HepG2 (cell line): ENCODE measurements around the gene PDE4D.
"Not testable (repeated sequence)": the region's sequence is repeated elsewhere in the genome, so short reads cannot be mapped to it uniquely, and the experiment has no call there.

Source experiments
- FOXA3 ChIP-seq: IDR thresholded peaks from 2 replicates; pipeline ENCODE4 v1.6.1; 2016; ENCODE audit warnings: missing genetic modification reagents, missing compliant biosample characterization
- MAFF ChIP-seq: IDR thresholded peaks from 2 replicates; pipeline ENCODE4 v1.6.1; 2011; ENCODE audit warnings: low read depth, low read length, improper control_type of control experiment
- PHF8 ChIP-seq: sonication (generic); formaldehyde crosslinking; IDR thresholded peaks from 2 replicates; pipeline ENCODE4 v1.5.0; 2020; ENCODE audit warnings: missing genetic modification reagents
- SALL2 ChIP-seq: sonication (generic); formaldehyde crosslinking; IDR thresholded peaks from 2 replicates; pipeline ENCODE4 v1.8.1; 2023; ENCODE audit warnings: mild to moderate bottlenecking, missing genetic modification reagents, inconsistent platforms
- SMC3 ChIP-seq: IDR thresholded peaks from 2 replicates; pipeline ENCODE4 v1.6.1; 2011; ENCODE audit warnings: low read length, improper control_type of control experiment
- YY1 ChIP-seq: IDR thresholded peaks from 2 replicates; pipeline ENCODE4 v1.6.1; 2011; ENCODE audit warnings: low read length, low read depth, moderate library complexity, mild to moderate bottlenecking; ENCODE audit not compliant: insufficient read depth, insufficient replicate concordance
- ZNF768 ChIP-seq: sonication (generic); formaldehyde crosslinking; IDR thresholded peaks from 2 replicates; pipeline ENCODE4 v1.4.0; 2020; ENCODE audit warnings: missing genetic modification reagents
- TF ChIP-seq, protein P1 (sequence below): sonication (generic); formaldehyde crosslinking; IDR thresholded peaks from 2 replicates; pipeline ENCODE4 v1.4.0; 2020; ENCODE audit warnings: missing genetic modification reagents
- TF ChIP-seq, protein P2 (sequence below): fragments of 450-650 bp; IDR thresholded peaks from 2 replicates; pipeline ENCODE4 v1.6.1; 2017
- TF ChIP-seq, protein P3 (sequence below), 2 experiments: IDR thresholded peaks; 2 replicates each; pipeline ENCODE4 v1.6.1; 2011 to 2012; ENCODE audit warnings: low read length in 2 of 2, borderline replicate concordance in 1 of 2, low read depth in 1 of 2, mild to moderate bottlenecking in 1 of 2, moderate library complexity in 1 of 2
- TF ChIP-seq, protein P4 (sequence below): sonication (generic); formaldehyde crosslinking; IDR thresholded peaks from 2 replicates; pipeline ENCODE4 v1.4.0; 2020; ENCODE audit warnings: low read depth, missing genetic modification reagents
- TF ChIP-seq, protein P5 (sequence below): sonication (generic); formaldehyde crosslinking; IDR thresholded peaks from 2 replicates; pipeline ENCODE4 v1.4.0; 2020; ENCODE audit warnings: missing genetic modification reagents

DNA sequence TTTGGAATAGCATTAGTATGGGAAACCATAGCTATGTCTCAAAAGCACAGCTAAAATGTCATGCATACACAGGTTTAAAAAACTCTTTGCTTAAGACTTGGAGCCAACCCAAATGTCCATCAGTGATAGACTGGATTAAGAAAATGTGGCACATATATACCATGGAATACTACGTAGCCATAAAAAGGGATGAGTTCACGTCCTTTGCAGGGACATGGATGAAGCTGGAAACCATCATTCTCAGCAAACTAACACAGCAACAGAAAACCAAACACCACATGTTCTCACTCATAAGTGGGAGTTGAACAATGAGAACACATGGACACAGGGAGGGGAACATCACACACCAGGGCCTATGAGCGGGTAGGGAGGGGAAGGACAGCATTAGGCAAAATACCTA is 897.7 kb downstream of the PDE4D start:
- TF ChIP-seq PHF8 (CRISPR knock-in tag); SMC3; ZNF768 (CRISPR knock-in tag); MAFF; FOXA3; SALL2 (CRISPR knock-in tag); YY1: not testable (repeated sequence)
- TF ChIP-seq, protein P1, sequence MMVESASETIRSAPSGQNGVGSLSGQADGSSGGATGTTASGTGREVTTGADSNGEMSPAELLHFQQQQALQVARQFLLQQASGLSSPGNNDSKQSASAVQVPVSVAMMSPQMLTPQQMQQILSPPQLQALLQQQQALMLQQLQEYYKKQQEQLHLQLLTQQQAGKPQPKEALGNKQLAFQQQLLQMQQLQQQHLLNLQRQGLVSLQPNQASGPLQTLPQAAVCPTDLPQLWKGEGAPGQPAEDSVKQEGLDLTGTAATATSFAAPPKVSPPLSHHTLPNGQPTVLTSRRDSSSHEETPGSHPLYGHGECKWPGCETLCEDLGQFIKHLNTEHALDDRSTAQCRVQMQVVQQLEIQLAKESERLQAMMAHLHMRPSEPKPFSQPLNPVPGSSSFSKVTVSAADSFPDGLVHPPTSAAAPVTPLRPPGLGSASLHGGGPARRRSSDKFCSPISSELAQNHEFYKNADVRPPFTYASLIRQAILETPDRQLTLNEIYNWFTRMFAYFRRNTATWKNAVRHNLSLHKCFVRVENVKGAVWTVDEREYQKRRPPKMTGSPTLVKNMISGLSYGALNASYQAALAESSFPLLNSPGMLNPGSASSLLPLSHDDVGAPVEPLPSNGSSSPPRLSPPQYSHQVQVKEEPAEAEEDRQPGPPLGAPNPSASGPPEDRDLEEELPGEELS (CRISPR knock-in tag) = not testable (repeated sequence)
- TF ChIP-seq, protein P2, sequence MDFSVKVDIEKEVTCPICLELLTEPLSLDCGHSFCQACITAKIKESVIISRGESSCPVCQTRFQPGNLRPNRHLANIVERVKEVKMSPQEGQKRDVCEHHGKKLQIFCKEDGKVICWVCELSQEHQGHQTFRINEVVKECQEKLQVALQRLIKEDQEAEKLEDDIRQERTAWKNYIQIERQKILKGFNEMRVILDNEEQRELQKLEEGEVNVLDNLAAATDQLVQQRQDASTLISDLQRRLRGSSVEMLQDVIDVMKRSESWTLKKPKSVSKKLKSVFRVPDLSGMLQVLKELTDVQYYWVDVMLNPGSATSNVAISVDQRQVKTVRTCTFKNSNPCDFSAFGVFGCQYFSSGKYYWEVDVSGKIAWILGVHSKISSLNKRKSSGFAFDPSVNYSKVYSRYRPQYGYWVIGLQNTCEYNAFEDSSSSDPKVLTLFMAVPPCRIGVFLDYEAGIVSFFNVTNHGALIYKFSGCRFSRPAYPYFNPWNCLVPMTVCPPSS = not testable (repeated sequence)
- TF ChIP-seq, protein P3, sequence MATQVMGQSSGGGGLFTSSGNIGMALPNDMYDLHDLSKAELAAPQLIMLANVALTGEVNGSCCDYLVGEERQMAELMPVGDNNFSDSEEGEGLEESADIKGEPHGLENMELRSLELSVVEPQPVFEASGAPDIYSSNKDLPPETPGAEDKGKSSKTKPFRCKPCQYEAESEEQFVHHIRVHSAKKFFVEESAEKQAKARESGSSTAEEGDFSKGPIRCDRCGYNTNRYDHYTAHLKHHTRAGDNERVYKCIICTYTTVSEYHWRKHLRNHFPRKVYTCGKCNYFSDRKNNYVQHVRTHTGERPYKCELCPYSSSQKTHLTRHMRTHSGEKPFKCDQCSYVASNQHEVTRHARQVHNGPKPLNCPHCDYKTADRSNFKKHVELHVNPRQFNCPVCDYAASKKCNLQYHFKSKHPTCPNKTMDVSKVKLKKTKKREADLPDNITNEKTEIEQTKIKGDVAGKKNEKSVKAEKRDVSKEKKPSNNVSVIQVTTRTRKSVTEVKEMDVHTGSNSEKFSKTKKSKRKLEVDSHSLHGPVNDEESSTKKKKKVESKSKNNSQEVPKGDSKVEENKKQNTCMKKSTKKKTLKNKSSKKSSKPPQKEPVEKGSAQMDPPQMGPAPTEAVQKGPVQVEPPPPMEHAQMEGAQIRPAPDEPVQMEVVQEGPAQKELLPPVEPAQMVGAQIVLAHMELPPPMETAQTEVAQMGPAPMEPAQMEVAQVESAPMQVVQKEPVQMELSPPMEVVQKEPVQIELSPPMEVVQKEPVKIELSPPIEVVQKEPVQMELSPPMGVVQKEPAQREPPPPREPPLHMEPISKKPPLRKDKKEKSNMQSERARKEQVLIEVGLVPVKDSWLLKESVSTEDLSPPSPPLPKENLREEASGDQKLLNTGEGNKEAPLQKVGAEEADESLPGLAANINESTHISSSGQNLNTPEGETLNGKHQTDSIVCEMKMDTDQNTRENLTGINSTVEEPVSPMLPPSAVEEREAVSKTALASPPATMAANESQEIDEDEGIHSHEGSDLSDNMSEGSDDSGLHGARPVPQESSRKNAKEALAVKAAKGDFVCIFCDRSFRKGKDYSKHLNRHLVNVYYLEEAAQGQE (IDR thresholded peaks at IDR 0.05; ENCODE audit: borderline replicate concordance in 1 of 2, low read depth in 1 of 2, low read length in 2 of 2) = not testable (repeated sequence)
- TF ChIP-seq, protein P4, sequence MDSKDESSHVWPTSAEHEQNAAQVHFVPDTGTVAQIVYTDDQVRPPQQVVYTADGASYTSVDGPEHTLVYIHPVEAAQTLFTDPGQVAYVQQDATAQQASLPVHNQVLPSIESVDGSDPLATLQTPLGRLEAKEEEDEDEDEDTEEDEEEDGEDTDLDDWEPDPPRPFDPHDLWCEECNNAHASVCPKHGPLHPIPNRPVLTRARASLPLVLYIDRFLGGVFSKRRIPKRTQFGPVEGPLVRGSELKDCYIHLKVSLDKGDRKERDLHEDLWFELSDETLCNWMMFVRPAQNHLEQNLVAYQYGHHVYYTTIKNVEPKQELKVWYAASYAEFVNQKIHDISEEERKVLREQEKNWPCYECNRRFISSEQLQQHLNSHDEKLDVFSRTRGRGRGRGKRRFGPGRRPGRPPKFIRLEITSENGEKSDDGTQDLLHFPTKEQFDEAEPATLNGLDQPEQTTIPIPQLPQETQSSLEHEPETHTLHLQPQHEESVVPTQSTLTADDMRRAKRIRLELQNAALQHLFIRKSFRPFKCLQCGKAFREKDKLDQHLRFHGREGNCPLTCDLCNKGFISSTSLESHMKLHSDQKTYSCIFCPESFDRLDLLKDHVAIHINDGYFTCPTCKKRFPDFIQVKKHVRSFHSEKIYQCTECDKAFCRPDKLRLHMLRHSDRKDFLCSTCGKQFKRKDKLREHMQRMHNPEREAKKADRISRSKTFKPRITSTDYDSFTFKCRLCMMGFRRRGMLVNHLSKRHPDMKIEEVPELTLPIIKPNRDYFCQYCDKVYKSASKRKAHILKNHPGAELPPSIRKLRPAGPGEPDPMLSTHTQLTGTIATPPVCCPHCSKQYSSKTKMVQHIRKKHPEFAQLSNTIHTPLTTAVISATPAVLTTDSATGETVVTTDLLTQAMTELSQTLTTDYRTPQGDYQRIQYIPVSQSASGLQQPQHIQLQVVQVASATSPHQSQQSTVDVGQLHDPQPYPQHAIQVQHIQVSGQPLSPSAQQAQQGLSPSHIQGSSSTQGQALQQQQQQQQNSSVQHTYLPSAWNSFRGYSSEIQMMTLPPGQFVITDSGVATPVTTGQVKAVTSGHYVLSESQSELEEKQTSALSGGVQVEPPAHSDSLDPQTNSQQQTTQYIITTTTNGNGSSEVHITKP (CRISPR knock-in tag) = not testable (repeated sequence)
- TF ChIP-seq, protein P5, sequence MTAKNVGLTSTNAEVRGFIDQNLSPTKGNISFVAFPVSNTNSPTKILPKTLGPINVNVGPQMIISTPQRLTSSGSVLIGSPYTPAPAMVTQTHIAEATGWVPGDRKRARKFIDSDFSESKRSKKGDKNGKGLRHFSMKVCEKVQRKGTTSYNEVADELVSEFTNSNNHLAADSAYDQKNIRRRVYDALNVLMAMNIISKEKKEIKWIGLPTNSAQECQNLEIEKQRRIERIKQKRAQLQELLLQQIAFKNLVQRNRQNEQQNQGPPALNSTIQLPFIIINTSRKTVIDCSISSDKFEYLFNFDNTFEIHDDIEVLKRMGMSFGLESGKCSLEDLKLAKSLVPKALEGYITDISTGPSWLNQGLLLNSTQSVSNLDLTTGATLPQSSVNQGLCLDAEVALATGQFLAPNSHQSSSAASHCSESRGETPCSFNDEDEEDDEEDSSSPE (CRISPR knock-in tag) = not testable (repeated sequence)
